Lung (tissue), 12 donors: ENCODE results near the gene CLDN6. TPM values are rescaled to one million over a fixed set of nuclear protein-coding genes. Genes with fewer than 3 reads are reported as not detected.

Source experiments
- ATAC-seq: fragments of 200-7000 bp; cut with Tn5 transposase; one replicate; pipeline ENCODE4 v1.9.1; 2020; ENCODE audit warnings: moderate number of reproducible peaks; ENCODE audit not compliant: insufficient read depth, low FRiP score
- DNase-seq, 3 donors: peaks; one replicate each; pipeline ENCODE4 v3.0.0-alpha.2; 2013 to 2017
- H3K27ac ChIP-seq, 2 donors: one replicate each; pipeline ENCODE4 v1.5.1; 2013; ENCODE audit warnings: mild to moderate bottlenecking in 2 of 2, moderate library complexity in 2 of 2, control low read depth in 1 of 2, inconsistent platforms in 1 of 2, low read depth in 1 of 2, low read length in 1 of 2
- H3K27me3 ChIP-seq, 3 donors: one replicate each; pipeline ENCODE4 v1.5.1; 2013; ENCODE audit warnings: low read length in 2 of 3; ENCODE audit not compliant: control insufficient read depth in 3 of 3, insufficient read depth in 3 of 3
- H3K36me3 ChIP-seq, 4 donors: one replicate each; pipeline ENCODE4 v1.5.1; 2013; ENCODE audit warnings: low read length in 4 of 4, mild to moderate bottlenecking in 1 of 4, moderate library complexity in 1 of 4; ENCODE audit not compliant: control insufficient read depth in 4 of 4, insufficient read depth in 4 of 4
- H3K4me1 ChIP-seq, 5 donors: one replicate each; pipeline ENCODE4 v1.5.1; 2013; ENCODE audit warnings: low read length in 5 of 5, mild to moderate bottlenecking in 2 of 5, moderate library complexity in 1 of 5; ENCODE audit not compliant: control insufficient read depth in 5 of 5, insufficient read depth in 5 of 5
- H3K4me3 ChIP-seq: one replicate; pipeline ENCODE4 v1.5.1; 2013; ENCODE audit warnings: mild to moderate bottlenecking, control low read depth, moderate library complexity
- H3K9ac ChIP-seq, 2 donors: one replicate each; pipeline ENCODE4 v1.5.1; 2013; ENCODE audit warnings: low read length in 2 of 2, control low read depth in 1 of 2; ENCODE audit not compliant: insufficient read depth in 1 of 2
- H3K9me3 ChIP-seq, 4 donors: one replicate each; pipeline ENCODE4 v1.5.1; 2013; ENCODE audit warnings: low read length in 3 of 4, mild to moderate bottlenecking in 1 of 4, moderate library complexity in 1 of 4; ENCODE audit not compliant: control insufficient read depth in 4 of 4, insufficient read depth in 3 of 4
- WGBS, 2 donors: extraction: QIAGEN DNeasy Blood & Tissue Kit; methylation state at CpG; one replicate each; pipeline ENCODE4 v1.1.7; 2013; 5-methylcytosine and 5-hydroxymethylcytosine counted together
- polyA plus RNA-seq, 2 donors: library from polyadenylated mRNA; stranded (reverse); fragments of 200-250 nt; gene quantifications; one replicate each; pipeline ENCODE4 v1.2.1, GENCODE V29; 2013
- total RNA-seq, 2 donors: library from RNA; depleted of rRNA in 1 of 2; stranded (reverse); fragments of >200 nt in 1 of 2; gene quantifications; one replicate each; pipeline ENCODE4 v1.2.1, GENCODE V29; 2014 to 2021
- TF ChIP-seq, protein P1 (sequence below): IDR thresholded peaks from 2 replicates; pipeline ENCODE4 v1.5.1; 2012; ENCODE audit warnings: mild to moderate bottlenecking; ENCODE audit errors: control extremely low read depth, extremely low read depth
- donor health status: control.
- donor health status: control.
- donor health status: Bipolar disorder and iron deficiency.
- donor health status: healthy.
- donor health status: DM: yes; HTN: yes; CAD: no.

The CLDN6 gene
- total and polyA plus RNA-seq, 4 donors: 0.10 to 7.1 (median 0.92) TPM; not detected in 1

DNA sequence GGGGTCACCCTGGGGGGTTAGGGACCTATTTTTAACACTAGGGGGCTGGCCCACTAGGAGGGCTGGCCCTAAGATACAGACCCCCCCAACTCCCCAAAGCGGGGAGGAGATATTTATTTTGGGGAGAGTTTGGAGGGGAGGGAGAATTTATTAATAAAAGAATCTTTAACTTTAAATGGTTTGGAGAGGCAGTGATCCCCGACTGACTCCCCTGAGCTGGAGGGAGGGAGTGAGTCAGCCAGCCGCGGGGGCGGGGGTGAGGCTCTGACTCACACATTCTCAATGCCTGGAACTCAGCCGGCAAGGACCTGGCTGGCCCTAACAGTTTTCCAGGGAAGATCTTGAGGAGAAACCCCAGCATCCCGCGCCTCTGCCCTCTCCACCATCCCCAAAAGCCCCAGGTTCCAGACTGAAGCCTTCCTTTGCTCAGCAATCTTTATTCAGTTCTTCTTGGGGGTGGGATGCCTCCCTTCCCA is 4.3 kb upstream of the CLDN6 start:
- TF ChIP-seq, protein P1, sequence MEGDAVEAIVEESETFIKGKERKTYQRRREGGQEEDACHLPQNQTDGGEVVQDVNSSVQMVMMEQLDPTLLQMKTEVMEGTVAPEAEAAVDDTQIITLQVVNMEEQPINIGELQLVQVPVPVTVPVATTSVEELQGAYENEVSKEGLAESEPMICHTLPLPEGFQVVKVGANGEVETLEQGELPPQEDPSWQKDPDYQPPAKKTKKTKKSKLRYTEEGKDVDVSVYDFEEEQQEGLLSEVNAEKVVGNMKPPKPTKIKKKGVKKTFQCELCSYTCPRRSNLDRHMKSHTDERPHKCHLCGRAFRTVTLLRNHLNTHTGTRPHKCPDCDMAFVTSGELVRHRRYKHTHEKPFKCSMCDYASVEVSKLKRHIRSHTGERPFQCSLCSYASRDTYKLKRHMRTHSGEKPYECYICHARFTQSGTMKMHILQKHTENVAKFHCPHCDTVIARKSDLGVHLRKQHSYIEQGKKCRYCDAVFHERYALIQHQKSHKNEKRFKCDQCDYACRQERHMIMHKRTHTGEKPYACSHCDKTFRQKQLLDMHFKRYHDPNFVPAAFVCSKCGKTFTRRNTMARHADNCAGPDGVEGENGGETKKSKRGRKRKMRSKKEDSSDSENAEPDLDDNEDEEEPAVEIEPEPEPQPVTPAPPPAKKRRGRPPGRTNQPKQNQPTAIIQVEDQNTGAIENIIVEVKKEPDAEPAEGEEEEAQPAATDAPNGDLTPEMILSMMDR: no peak
- H3K4me1 ChIP-seq: peaks cover 0 to 39% (median 26%) of the 10 kb centered on the region in 5 donors
- WGBS, 2 donors: 17 to 31% methylated on average over 8 of the region's 8 CpGs

DNA sequence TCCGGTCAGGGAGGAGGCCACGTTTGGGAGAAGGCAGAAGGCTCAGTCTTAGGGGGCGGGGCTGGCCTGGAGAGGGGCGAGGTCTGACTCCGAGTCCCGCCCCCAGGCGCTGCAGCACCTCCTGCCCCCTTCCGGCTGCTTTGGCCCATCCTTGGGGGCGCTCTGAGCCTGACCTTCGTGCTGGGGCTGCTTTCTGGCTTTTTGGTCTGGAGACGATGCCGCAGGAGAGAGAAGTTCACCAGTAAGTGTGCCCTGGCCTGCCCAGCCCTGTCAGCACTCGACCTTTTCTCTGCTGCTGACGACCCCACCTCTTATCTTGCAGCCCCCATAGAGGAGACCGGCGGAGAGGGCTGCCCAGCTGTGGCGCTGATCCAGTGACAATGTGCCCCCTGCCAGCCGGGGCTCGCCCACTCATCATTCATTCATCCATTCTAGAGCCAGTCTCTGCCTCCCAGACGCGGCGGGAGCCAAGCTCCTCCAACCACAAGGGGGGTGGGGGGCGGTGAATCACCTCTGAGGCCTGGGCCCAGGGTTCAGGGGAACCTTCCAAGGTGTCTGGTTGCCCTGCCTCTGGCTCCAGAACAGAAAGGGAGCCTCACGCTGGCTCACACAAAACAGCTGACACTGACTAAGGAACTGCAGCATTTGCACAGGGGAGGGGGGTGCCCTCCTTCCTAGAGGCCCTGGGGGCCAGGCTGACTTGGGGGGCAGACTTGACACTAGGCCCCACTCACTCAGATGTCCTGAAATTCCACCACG is 3.6 kb upstream of the CLDN6 start:
- 17 to 19% methylated on average over 22 to 25 of the region's 25 CpGs for WGBS, 2 donors
- peaks cover 0 to 39% (median 26%) of the 10 kb centered on the region in 5 donors for H3K4me1 ChIP-seq
- ATAC-seq: peak; percentile 45

More for the DNA sequence above, 4.3 kb upstream of the CLDN6 start:
- Histone ChIP-seq H3K36me3 (peaks cover 0 to 19% (median 7%) of the 10 kb centered on the region in 4 donors), H3K9me3 (no peaks in the 10 kb centered on the region), H3K27me3 (peaks cover 0 to 10% (median 6%) of the 10 kb centered on the region in 3 donors), H3K4me3 (no peak overlapping the region), H3K9ac (no peak overlapping the region), H3K27ac (peak overlapping the region; percentile 96)
- ATAC-seq (peak; percentile 9), DNase-seq (peak; percentile 82 to 85 (median 83))

GRCh38 chr16:3020604-3021448 is 2.8 kb upstream of the CLDN6 start:
- peaks cover 0 to 13% (median 9%) of the 10 kb centered on the region in 3 donors for H3K27me3 ChIP-seq
- H3K36me3 ChIP-seq: peaks cover 0 to 5% (median 2%) of the 10 kb centered on the region in 4 donors
- 0 to 1% methylated on average over 43 to 57 of the region's 57 CpGs for WGBS, 2 donors
- TF ChIP-seq, protein P1: no peak
- DNase-seq (peak; percentile 52 to 77 (median 61)), ATAC-seq (peak; percentile 46)
- peak overlapping the region; percentile 96 to 99 for H3K27ac ChIP-seq
- H3K9ac ChIP-seq: peak overlapping the region; percentile 42 to 55
- H3K4me1 ChIP-seq: peaks cover 0 to 39% (median 26%) of the 10 kb centered on the region in 5 donors
- no peaks in the 10 kb centered on the region for H3K9me3 ChIP-seq
- H3K4me3 ChIP-seq: peak overlapping the region; percentile 75

More for the DNA sequence above, 3.6 kb upstream of the CLDN6 start:
- TF ChIP-seq, protein P1: no peak
- peak overlapping the region; percentile 75 for H3K4me3 ChIP-seq
- peaks cover 0 to 10% (median 9%) of the 10 kb centered on the region in 3 donors for H3K27me3 ChIP-seq
- H3K27ac ChIP-seq: peak overlapping the region; percentile 96
- no peaks in the 10 kb centered on the region for H3K9me3 ChIP-seq
- DNase-seq: peak; percentile 59 to 67 (median 63)
- H3K36me3 ChIP-seq: peaks cover 0 to 13% (median 6%) of the 10 kb centered on the region in 4 donors
- peak overlapping the region in 1 of 2 donors; percentile 55 for H3K9ac ChIP-seq
